SU-DHL-6 (cell line): ENCODE measurements around the gene ZCCHC24.

ENCODE experiments used
- H2AFZ ChIP-seq: fragments of 200-600 bp; sonication (generic); 2 replicates; pipeline ENCODE4 v1.6.1; 2014; ENCODE audit warnings: low read depth, mild to moderate bottlenecking, moderate library complexity, mixed read lengths, antibody characterized with exemption, low read length; ENCODE audit not compliant: severe bottlenecking
- H3F3A ChIP-seq: fragments of 200-600 bp; shearing (Covaris generic); 2 replicates; pipeline ENCODE4 v1.6.0; 2016; ENCODE audit warnings: antibody characterized with exemption, mild to moderate bottlenecking; ENCODE audit not compliant: insufficient read depth
- H3K27ac ChIP-seq: fragments of 200-600 bp; sonication (generic); 2 replicates; pipeline ENCODE4 v1.5.1; 2016; ENCODE audit warnings: low read depth, mild to moderate bottlenecking, low read length, moderate library complexity, mixed read lengths
- H3K27me3 ChIP-seq: fragments of 200-600 bp; sonication (generic), shearing (Covaris generic); 2 replicates; pipeline ENCODE4 v1.6.0; 2014; ENCODE audit warnings: mild to moderate bottlenecking, low read length
- H3K36me3 ChIP-seq: fragments of 200-600 bp; sonication (generic); 2 replicates; pipeline ENCODE4 v1.6.1; 2014; ENCODE audit warnings: mild to moderate bottlenecking, low read length, mixed read lengths
- H3K4me2 ChIP-seq: fragments of 300-600, 200-600 bp; shearing (Covaris generic), sonication (generic); 2 replicates; pipeline ENCODE4 v1.6.0; 2014; ENCODE audit warnings: low read length, low read depth, mild to moderate bottlenecking; ENCODE audit not compliant: poor library complexity, severe bottlenecking
- H3K4me3 ChIP-seq: fragments of 200-600 bp; sonication (generic); 2 replicates; pipeline ENCODE4 v1.5.1; 2014; ENCODE audit warnings: antibody characterized with exemption, low read length, mild to moderate bottlenecking, mixed read lengths; ENCODE audit not compliant: insufficient read depth, poor library complexity, severe bottlenecking
- H3K79me2 ChIP-seq: fragments of 200-600 bp; sonication (generic); 2 replicates; pipeline ENCODE4 v1.6.1; 2014; ENCODE audit warnings: mild to moderate bottlenecking, low read length, moderate library complexity; ENCODE audit not compliant: insufficient read depth
- H3K9ac ChIP-seq: fragments of 200-600 bp; sonication (generic); 2 replicates; pipeline ENCODE4 v1.7.0; 2014; ENCODE audit warnings: mild to moderate bottlenecking, low read length
- H3K9me2 ChIP-seq: fragments of 200-600 bp; sonication (generic); replicated peaks from 2 replicates; pipeline ENCODE4 v1.6.1; 2014; ENCODE audit warnings: low read length; ENCODE audit not compliant: insufficient read depth
- H3K9me3 ChIP-seq: fragments of 200-600 bp; sonication (generic); 2 replicates; pipeline ENCODE4 v1.6.1; 2014; ENCODE audit warnings: low read length, mixed read lengths; ENCODE audit not compliant: insufficient read depth
- H4K20me1 ChIP-seq: fragments of 200-600 bp; sonication (generic); 2 replicates; pipeline ENCODE4 v1.6.1; 2014; ENCODE audit warnings: low read depth, mild to moderate bottlenecking, antibody characterized with exemption, low read length, moderate library complexity, mixed read lengths
- CTCF ChIP-seq: fragments of 200-600 bp; sonication (generic); IDR thresholded peaks from one replicate; pipeline ENCODE4 v1.5.1; 2017; ENCODE audit warnings: antibody characterized with exemption, mild to moderate bottlenecking, low read length, moderate library complexity; ENCODE audit not compliant: insufficient read depth, poor library complexity, severe bottlenecking
- EZH2phosphoT487 ChIP-seq: fragments of 200-600 bp; sonication (generic), shearing (Covaris generic); conservative IDR thresholded peaks from 2 replicates; pipeline ENCODE4 v1.6.1; 2018; ENCODE audit warnings: mild to moderate bottlenecking, antibody characterized with exemption, low read length, moderate library complexity, mixed read lengths

ZCCHC24 gene

DNA sequence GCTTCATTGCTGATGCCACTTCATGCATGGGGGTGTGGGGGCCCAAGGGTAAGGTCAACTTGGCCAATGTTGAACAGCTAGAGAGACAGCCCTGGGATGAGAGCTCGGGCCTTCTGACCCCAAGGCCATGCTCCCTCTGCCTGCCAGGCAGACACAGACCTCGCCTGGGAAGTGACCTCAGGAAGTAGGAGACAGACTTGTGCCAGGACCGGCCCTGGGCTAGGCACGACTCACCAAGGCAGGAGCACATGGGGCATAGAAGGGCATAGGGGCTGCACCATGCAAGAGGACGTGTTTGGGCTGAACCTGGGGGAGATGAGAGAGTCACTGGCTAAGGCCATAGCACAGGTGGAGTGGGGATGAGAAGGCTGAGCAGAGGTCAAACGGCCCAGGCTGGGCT lies 27.1 kb downstream of the ZCCHC24 start:
- Histone ChIP-seq H3K36me3 (no peaks in the 10 kb centered on the region), H3K9me3 (no peaks in the 10 kb centered on the region), H3F3A (no peaks in the 10 kb centered on the region), H3K79me2 (no peaks in the 10 kb centered on the region), H4K20me1 (no peaks in the 10 kb centered on the region), H2AFZ (no peak overlapping the region), H3K9ac (no peak overlapping the region), H3K9me2 (no peaks in the 10 kb centered on the region), H3K27me3 (no peaks in the 10 kb centered on the region), H3K27ac (no peak overlapping the region), H3K4me3 (no peak overlapping the region), H3K4me2 (no peak overlapping the region)
- TF ChIP-seq EZH2phosphoT487: no peak
- no peak for TF ChIP-seq CTCF

DNA sequence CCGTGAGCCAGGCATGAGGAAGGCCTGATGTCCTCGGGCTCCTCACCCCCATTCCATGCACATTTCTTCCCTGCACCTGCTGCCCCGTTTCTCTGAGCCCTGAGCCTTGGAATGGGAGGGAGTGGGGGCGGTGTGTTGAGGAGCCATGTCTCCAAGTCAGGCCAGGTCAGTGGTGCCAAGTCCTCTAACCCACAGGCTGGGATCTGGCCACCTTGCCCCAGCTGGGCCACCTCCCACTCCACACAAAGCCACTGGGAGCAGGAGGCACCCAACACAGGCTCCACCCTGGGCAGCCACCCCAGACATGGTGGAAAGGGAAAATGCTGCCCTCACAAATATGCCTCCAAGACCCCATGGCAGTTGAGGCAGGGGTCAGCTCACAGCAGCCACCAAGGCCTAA lies 27.7 kb downstream of the ZCCHC24 start:
- no peak overlapping the region for H3K4me2 ChIP-seq
- no peaks in the 10 kb centered on the region for H3K9me3 ChIP-seq
- H3K9me2 ChIP-seq: no peaks in the 10 kb centered on the region
- no peaks in the 10 kb centered on the region for H3K36me3 ChIP-seq
- no peaks in the 10 kb centered on the region for H4K20me1 ChIP-seq
- no peak overlapping the region for H2AFZ ChIP-seq
- no peaks in the 10 kb centered on the region for H3K79me2 ChIP-seq
- H3F3A ChIP-seq: no peaks in the 10 kb centered on the region
- TF ChIP-seq CTCF (no peak), EZH2phosphoT487 (no peak)
- H3K27ac ChIP-seq: no peak overlapping the region
- no peak overlapping the region for H3K9ac ChIP-seq
- no peak overlapping the region for H3K4me3 ChIP-seq
- H3K27me3 ChIP-seq: no peaks in the 10 kb centered on the region

- Histone ChIP-seq H3K9me3 (no peaks in the 10 kb centered on the region), H4K20me1 (no peaks in the 10 kb centered on the region), H3K4me3 (no peak overlapping the region), H3K27me3 (no peaks in the 10 kb centered on the region), H3K79me2 (no peaks in the 10 kb centered on the region), H3K27ac (no peak overlapping the region), H3K4me2 (no peak overlapping the region), H3F3A (no peaks in the 10 kb centered on the region), H3K36me3 (no peaks in the 10 kb centered on the region), H3K9ac (no peak overlapping the region), H3K9me2 (no peaks in the 10 kb centered on the region), H2AFZ (no peak overlapping the region)
- TF ChIP-seq CTCF (no peak), EZH2phosphoT487 (no peak)
Observed at GRCh38 chr10:79417266-79417665, 28.2 kb downstream of the ZCCHC24 start.
